Measurements from ENCODE around the gene GPT2.

GRCh38 chr16:46858151-46858550 lies 26.0 kb upstream of the GPT2 start:
- TF ChIP-seq CTCF (conservative IDR thresholded peaks at IDR 0.05) (no peak), ZFX (IDR thresholded peaks at IDR 0.05) (no peak)

All from C4-2B (cell line).